Endothelial cell of umbilical vein (primary cell): ENCODE results near the gene FAM200A. TPM values are rescaled to one million over a fixed set of nuclear protein-coding genes. Genes with fewer than 3 reads are reported as not detected.

ENCODE experiments used
- BruUV-seq: library from RNA; stranded (reverse); fragments of 400-500 nt; replicated peaks from 2 replicates; lab custom pipeline; 2021; lab: Mats Ljungman, UMichigan
- CTCF ChIA-PET: fragments of 300-600, 350-600 bp; sonication (Branson Sonifier 250); formaldehyde crosslinking; loops from one replicate; lab custom pipeline; 2021; ENCODE audit warnings: antibody characterized with exemption, inconsistent platforms; lab: Charles Lee
- POLR2A ChIA-PET: fragments of 300-600, 350-600 bp; sonication (Branson Sonifier 250); formaldehyde crosslinking; loops from one replicate; lab custom pipeline; 2021; ENCODE audit warnings: antibody characterized with exemption, inconsistent platforms; lab: Charles Lee
- DNase-seq: peaks from one replicate; pipeline ENCODE4 v3.0.0-alpha.2; 2011; ENCODE audit warnings: low read depth, low spot score
- FAIRE-seq: peaks from 2 replicates; lab custom pipeline; 2011; peaks lifted over from hg19 to GRCh38; lab: Jason Lieb, UNC
- H2AFZ ChIP-seq: 2 replicates; pipeline ENCODE4 v1.6.0; 2012; ENCODE audit warnings: low read depth, low read length, control low read depth, inconsistent platforms
- H3K27ac ChIP-seq: 2 replicates; pipeline ENCODE4 v1.5.1; 2011; ENCODE audit warnings: low read depth, mild to moderate bottlenecking, control low read depth, low read length, moderate library complexity; ENCODE audit not compliant: insufficient read depth
- H3K27me3 ChIP-seq, 2 experiments: 2 replicates each; pipeline versions ENCODE4 v1.6.0 to v1.6.1; 2011; ENCODE audit warnings: low read length in 2 of 2, mixed read lengths in 1 of 2; ENCODE audit not compliant: control insufficient read depth in 2 of 2, insufficient read depth in 2 of 2
- H3K36me3 ChIP-seq, 2 experiments: 2 replicates in 1 of 2; 3 replicates in 1 of 2; pipeline ENCODE4 v1.5.1; 2011; ENCODE audit warnings: low read length in 2 of 2, mild to moderate bottlenecking in 1 of 2, moderate library complexity in 1 of 2; ENCODE audit not compliant: control insufficient read depth in 2 of 2, insufficient read depth in 2 of 2; ENCODE audit errors: extremely low read depth in 1 of 2
- H3K4me1 ChIP-seq: 3 replicates; pipeline ENCODE4 v1.5.1; 2011; ENCODE audit warnings: mild to moderate bottlenecking, low read length; ENCODE audit not compliant: control insufficient read depth, insufficient read depth; ENCODE audit errors: extremely low read depth
- H3K4me2 ChIP-seq: 2 replicates; pipeline ENCODE4 v1.6.1; 2011; ENCODE audit warnings: low read length, control low read depth, mixed read lengths; ENCODE audit not compliant: insufficient read depth
- H3K4me3 ChIP-seq, 3 experiments: fragments of 200-600 bp in 1 of 3; sonication (generic), shearing (Covaris generic) in 1 of 3; replicated peaks in 1 of 3; 2 replicates each; pipeline ENCODE4 v1.5.1; 2011 to 2016; ENCODE audit warnings: control low read depth in 3 of 3, low read length in 3 of 3, mild to moderate bottlenecking in 2 of 3, inconsistent platforms in 1 of 3, low read depth in 1 of 3, moderate library complexity in 1 of 3; ENCODE audit not compliant: insufficient read depth in 1 of 3
- H3K79me2 ChIP-seq: 2 replicates; pipeline ENCODE4 v1.6.0; 2012; ENCODE audit warnings: low read length, inconsistent platforms; ENCODE audit not compliant: control insufficient read depth, insufficient read depth
- H3K9ac ChIP-seq: replicated peaks from 2 replicates; pipeline ENCODE3; 2011; ENCODE audit warnings: low read length, control low read depth; ENCODE audit not compliant: insufficient read depth; ENCODE audit errors: extremely low read depth
- H3K9me1 ChIP-seq: replicated peaks from 3 replicates; pipeline ENCODE4 v1.6.0; 2011; ENCODE audit warnings: mild to moderate bottlenecking, low read length; ENCODE audit not compliant: control insufficient read depth, insufficient read depth; ENCODE audit errors: extremely low read depth
- H3K9me3 ChIP-seq: replicated peaks from 2 replicates; pipeline ENCODE4 v1.5.1; 2012; ENCODE audit warnings: low read length, inconsistent platforms; ENCODE audit not compliant: control insufficient read depth, insufficient read depth
- H4K20me1 ChIP-seq: replicated peaks from 2 replicates; pipeline ENCODE3; 2011; ENCODE audit warnings: mild to moderate bottlenecking, low read length; ENCODE audit not compliant: control insufficient read depth, insufficient read depth; ENCODE audit errors: extremely low read depth
- EZH2 ChIP-seq: IDR thresholded peaks from 2 replicates; pipeline ENCODE4 v1.6.1; 2012; ENCODE audit warnings: borderline replicate concordance, low read depth, mild to moderate bottlenecking, moderate library complexity, low read length, inconsistent platforms; ENCODE audit not compliant: severe bottlenecking
- FOS ChIP-seq: IDR thresholded peaks from 2 replicates; pipeline ENCODE4 v1.6.1; 2011; ENCODE audit warnings: mild to moderate bottlenecking, low read length, moderate library complexity, borderline replicate concordance; ENCODE audit not compliant: insufficient read depth
- GATA2 ChIP-seq: IDR thresholded peaks from 2 replicates; pipeline ENCODE4 v1.7.0; 2011; ENCODE audit warnings: low read depth, mild to moderate bottlenecking, moderate library complexity, mixed read lengths, low read length; ENCODE audit not compliant: insufficient read length, insufficient read depth
- JUN ChIP-seq: IDR thresholded peaks from 2 replicates; pipeline ENCODE4 v1.6.1; 2011; ENCODE audit warnings: borderline replicate concordance, low read depth; ENCODE audit not compliant: insufficient read length, insufficient read depth
- MAX ChIP-seq: IDR thresholded peaks from 2 replicates; pipeline ENCODE4 v1.6.1; 2011; ENCODE audit not compliant: insufficient read depth, insufficient read length
- MYC ChIP-seq: IDR thresholded peaks from one replicate; pipeline ENCODE4 v1.6.1; 2011; ENCODE audit warnings: mild to moderate bottlenecking, low read depth, low read length
- POLR2A ChIP-seq: IDR thresholded peaks from 2 replicates; pipeline ENCODE4 v1.6.1; 2012; ENCODE audit warnings: low read depth, mild to moderate bottlenecking, control low read depth, low read length
- POLR2AphosphoS5 ChIP-seq: IDR thresholded peaks from 2 replicates; pipeline ENCODE4 v1.6.1; 2012; ENCODE audit warnings: low read depth, mild to moderate bottlenecking, control low read depth, low read length, moderate library complexity; ENCODE audit not compliant: insufficient read depth
- dilution Hi-C: fragments of 300-500 bp; cut with MboI; formaldehyde crosslinking; loops from one replicate; pipeline ENCODE4 v1.15.0; 2019; ENCODE audit warnings: low sequenced_read_pairs; ENCODE audit not compliant: extremely low pct_ligation_motif_present
- intact Hi-C: fragments of 100-400 bp; cut with micrococcal nuclease; formaldehyde crosslinking; loops from one replicate; pipeline ENCODE4 v1.10.0; 2022
- polyA plus RNA-seq, 4 experiments: library from polyadenylated mRNA; depleted of rRNA in 3 of 4; stranded (reverse) in 3 of 4; unstranded in 1 of 4; fragments of >200 nt; gene quantifications; 2 replicates each; pipeline versions ENCODE4 v1.2.1 to v1.2.3, GENCODE V29; 2011 to 2012; ENCODE audit warnings: missing spikeins in 1 of 4
- total RNA-seq: library from RNA; stranded (reverse); gene quantifications from 2 replicates; pipeline ENCODE4 v1.2.3, GENCODE V29; 2021
- TF ChIP-seq, protein P1 (sequence below), 2 donors: IDR thresholded peaks; 1 replicate in 1 of 2; 2 replicates in 1 of 2; pipeline ENCODE4 v1.5.1; 2011; ENCODE audit warnings: low read length in 2 of 2, mild to moderate bottlenecking in 2 of 2, moderate library complexity in 2 of 2, control low read depth in 1 of 2, inconsistent platforms in 1 of 2, low read depth in 1 of 2; ENCODE audit not compliant: insufficient read depth in 1 of 2; ENCODE audit errors: extremely low read depth in 1 of 2

FAM200A gene
- total and polyA plus RNA-seq, 2 donors (not counting 3 experiments of a cell fraction or from before 2014, with no cell fraction given): 2.1 to 3.6 TPM

- peaks cover 11% of the 10 kb centered on the region for H3K79me2 ChIP-seq
- H3K36me3 ChIP-seq: no peaks in the 10 kb centered on the region
- no peaks in the 10 kb centered on the region for H3K27me3 ChIP-seq
- intact Hi-C loops: no loop called here
- H3K27ac ChIP-seq: no peak overlapping the region
- dilution Hi-C loops: no loop called here
- H2AFZ ChIP-seq: no peak overlapping the region
- no TSS peak for BruUV-seq
- DNase-seq (no peak), FAIRE-seq (no peak)
- no peak overlapping the region for H3K4me3 ChIP-seq
- no peaks in the 10 kb centered on the region for H3K9me3 ChIP-seq
- no peaks in the 10 kb centered on the region for H3K9me1 ChIP-seq
- no peaks in the 10 kb centered on the region for H4K20me1 ChIP-seq
- no peak overlapping the region for H3K4me2 ChIP-seq
- CTCF ChIA-PET: no interaction called here
- POLR2A ChIA-PET: no interaction called here
- no peak overlapping the region for H3K9ac ChIP-seq
- H3K4me1 ChIP-seq: peaks cover 21% of the 10 kb centered on the region
- TF ChIP-seq FOS: no peak
- TF ChIP-seq GATA2: no peak
- TF ChIP-seq EZH2: no peak
- no peak for TF ChIP-seq JUN
- TF ChIP-seq MAX: no peak
- TF ChIP-seq, protein P1, sequence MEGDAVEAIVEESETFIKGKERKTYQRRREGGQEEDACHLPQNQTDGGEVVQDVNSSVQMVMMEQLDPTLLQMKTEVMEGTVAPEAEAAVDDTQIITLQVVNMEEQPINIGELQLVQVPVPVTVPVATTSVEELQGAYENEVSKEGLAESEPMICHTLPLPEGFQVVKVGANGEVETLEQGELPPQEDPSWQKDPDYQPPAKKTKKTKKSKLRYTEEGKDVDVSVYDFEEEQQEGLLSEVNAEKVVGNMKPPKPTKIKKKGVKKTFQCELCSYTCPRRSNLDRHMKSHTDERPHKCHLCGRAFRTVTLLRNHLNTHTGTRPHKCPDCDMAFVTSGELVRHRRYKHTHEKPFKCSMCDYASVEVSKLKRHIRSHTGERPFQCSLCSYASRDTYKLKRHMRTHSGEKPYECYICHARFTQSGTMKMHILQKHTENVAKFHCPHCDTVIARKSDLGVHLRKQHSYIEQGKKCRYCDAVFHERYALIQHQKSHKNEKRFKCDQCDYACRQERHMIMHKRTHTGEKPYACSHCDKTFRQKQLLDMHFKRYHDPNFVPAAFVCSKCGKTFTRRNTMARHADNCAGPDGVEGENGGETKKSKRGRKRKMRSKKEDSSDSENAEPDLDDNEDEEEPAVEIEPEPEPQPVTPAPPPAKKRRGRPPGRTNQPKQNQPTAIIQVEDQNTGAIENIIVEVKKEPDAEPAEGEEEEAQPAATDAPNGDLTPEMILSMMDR (IDR thresholded peaks at IDR 0.05; ENCODE audit: extremely low read depth in 1 of 2, insufficient read depth in 1 of 2, low read depth in 1 of 2, low read length in 2 of 2): no peak
- no peak for TF ChIP-seq POLR2AphosphoS5
- TF ChIP-seq MYC: no peak
- TF ChIP-seq POLR2A: no peak
These were observed 3.0 kb upstream of the FAM200A start for GRCh38 chr7:99554939-99555338.
